SK-N-SH (cell line): ENCODE results near the gene CHRNE.

Experiments
- CTCF ChIP-seq: fragments of 200-600 bp; sonication (generic); IDR thresholded peaks from 2 replicates; pipeline ENCODE4 v1.6.1; 2017; ENCODE audit warnings: antibody characterized with exemption, mild to moderate bottlenecking, moderate library complexity
- POLR2AphosphoS5 ChIP-seq: IDR thresholded peaks from 2 replicates; pipeline ENCODE4 v1.6.1; 2012; ENCODE audit warnings: low read depth, low read length
- TF ChIP-seq, protein P1 (sequence below): IDR thresholded peaks from 2 replicates; pipeline ENCODE4 v1.6.1; 2012; ENCODE audit warnings: mild to moderate bottlenecking, low read depth, low read length, moderate library complexity

GRCh38 chr17:4854111-4854681 is 48.7 kb downstream of the CHRNE start:
- TF ChIP-seq CTCF (no peak), POLR2AphosphoS5 (no peak)
- TF ChIP-seq, protein P1, sequence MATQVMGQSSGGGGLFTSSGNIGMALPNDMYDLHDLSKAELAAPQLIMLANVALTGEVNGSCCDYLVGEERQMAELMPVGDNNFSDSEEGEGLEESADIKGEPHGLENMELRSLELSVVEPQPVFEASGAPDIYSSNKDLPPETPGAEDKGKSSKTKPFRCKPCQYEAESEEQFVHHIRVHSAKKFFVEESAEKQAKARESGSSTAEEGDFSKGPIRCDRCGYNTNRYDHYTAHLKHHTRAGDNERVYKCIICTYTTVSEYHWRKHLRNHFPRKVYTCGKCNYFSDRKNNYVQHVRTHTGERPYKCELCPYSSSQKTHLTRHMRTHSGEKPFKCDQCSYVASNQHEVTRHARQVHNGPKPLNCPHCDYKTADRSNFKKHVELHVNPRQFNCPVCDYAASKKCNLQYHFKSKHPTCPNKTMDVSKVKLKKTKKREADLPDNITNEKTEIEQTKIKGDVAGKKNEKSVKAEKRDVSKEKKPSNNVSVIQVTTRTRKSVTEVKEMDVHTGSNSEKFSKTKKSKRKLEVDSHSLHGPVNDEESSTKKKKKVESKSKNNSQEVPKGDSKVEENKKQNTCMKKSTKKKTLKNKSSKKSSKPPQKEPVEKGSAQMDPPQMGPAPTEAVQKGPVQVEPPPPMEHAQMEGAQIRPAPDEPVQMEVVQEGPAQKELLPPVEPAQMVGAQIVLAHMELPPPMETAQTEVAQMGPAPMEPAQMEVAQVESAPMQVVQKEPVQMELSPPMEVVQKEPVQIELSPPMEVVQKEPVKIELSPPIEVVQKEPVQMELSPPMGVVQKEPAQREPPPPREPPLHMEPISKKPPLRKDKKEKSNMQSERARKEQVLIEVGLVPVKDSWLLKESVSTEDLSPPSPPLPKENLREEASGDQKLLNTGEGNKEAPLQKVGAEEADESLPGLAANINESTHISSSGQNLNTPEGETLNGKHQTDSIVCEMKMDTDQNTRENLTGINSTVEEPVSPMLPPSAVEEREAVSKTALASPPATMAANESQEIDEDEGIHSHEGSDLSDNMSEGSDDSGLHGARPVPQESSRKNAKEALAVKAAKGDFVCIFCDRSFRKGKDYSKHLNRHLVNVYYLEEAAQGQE: no peak
